GM12878 (cell line): ENCODE data around the gene ACSF2. TPM values are rescaled to one million over a fixed set of nuclear protein-coding genes. Genes with fewer than 3 reads are reported as not detected.

Experiments used
- ATF7 ChIP-seq: fragments of 450-650 bp; IDR thresholded peaks from 2 replicates; pipeline ENCODE4 v1.6.1; 2016; ENCODE audit warnings: low read depth, mild to moderate bottlenecking
- BCL11A ChIP-seq: IDR thresholded peaks from 2 replicates; pipeline ENCODE4 v1.6.1; 2011; ENCODE audit warnings: low read depth, low read length
- BHLHE40 ChIP-seq, 2 experiments: fragments of 450-650 bp in 1 of 2; IDR thresholded peaks; 2 replicates each; pipeline ENCODE4 v1.6.1; 2011 to 2017; ENCODE audit warnings: low read depth in 2 of 2, borderline replicate concordance in 1 of 2, improper control_type of control experiment in 1 of 2, low read length in 1 of 2, mild to moderate bottlenecking in 1 of 2
- BMI1 ChIP-seq: fragments of 450-650 bp; IDR thresholded peaks from 2 replicates; pipeline ENCODE4 v1.6.1; 2016; ENCODE audit warnings: mild to moderate bottlenecking, moderate library complexity, borderline replicate concordance
- GATAD2B ChIP-seq: fragments of 450-650 bp; conservative IDR thresholded peaks from 2 replicates; pipeline ENCODE4 v1.6.1; 2017; ENCODE audit warnings: low read depth, mild to moderate bottlenecking, moderate library complexity
- MEF2B ChIP-seq: fragments of 450-650 bp; IDR thresholded peaks from 2 replicates; pipeline ENCODE4 v1.6.1; 2018; ENCODE audit warnings: mild to moderate bottlenecking, moderate library complexity; ENCODE audit not compliant: partially characterized antibody, poor library complexity, severe bottlenecking
- NBN ChIP-seq: fragments of 450-650 bp; IDR thresholded peaks from 2 replicates; pipeline ENCODE4 v1.6.1; 2016
- NFIC ChIP-seq: IDR thresholded peaks from 2 replicates; pipeline ENCODE4 v1.6.1; 2012; ENCODE audit warnings: low read depth, mild to moderate bottlenecking, inconsistent platforms, low read length, moderate library complexity
- NFXL1 ChIP-seq: fragments of 450-650 bp; IDR thresholded peaks from 2 replicates; pipeline ENCODE4 v1.6.1; 2017; ENCODE audit warnings: antibody characterized with exemption, mild to moderate bottlenecking, borderline replicate concordance
- NR2C1 ChIP-seq: fragments of 450-650 bp; IDR thresholded peaks from 2 replicates; pipeline ENCODE4 v1.6.1; 2017; ENCODE audit warnings: antibody characterized with exemption, mild to moderate bottlenecking, moderate library complexity
- POU2F2 ChIP-seq: IDR thresholded peaks from 3 replicates; pipeline ENCODE4 v1.6.1; 2011; ENCODE audit warnings: low read depth, mild to moderate bottlenecking, low read length, borderline replicate concordance
- RBBP5 ChIP-seq: fragments of 200-600 bp; sonication (generic); conservative IDR thresholded peaks from 2 replicates; pipeline ENCODE4 v1.6.1; 2016
- RFX5 ChIP-seq: IDR thresholded peaks from 2 replicates; pipeline ENCODE4 v1.6.1; 2011; ENCODE audit warnings: low read depth, low read length, improper control_type of control experiment
- SIN3A ChIP-seq: IDR thresholded peaks from 2 replicates; pipeline ENCODE4 v1.6.1; 2012; ENCODE audit warnings: low read depth, low read length, improper control_type of control experiment
- TARDBP ChIP-seq: IDR thresholded peaks from 2 replicates; pipeline ENCODE4 v1.6.1; 2016; ENCODE audit warnings: borderline replicate concordance
- YY1 ChIP-seq: IDR thresholded peaks from 2 replicates; pipeline ENCODE4 v1.6.1; 2011; ENCODE audit warnings: low read depth, mild to moderate bottlenecking, low read length
- ZBED1 ChIP-seq: IDR thresholded peaks from 2 replicates; pipeline ENCODE4 v1.6.1; 2016; ENCODE audit warnings: borderline replicate concordance
- ZBTB11 ChIP-seq: fragments of 450-650 bp; formaldehyde crosslinking; IDR thresholded peaks from 2 replicates; pipeline ENCODE4 v1.5.0; 2022; ENCODE audit warnings: mild to moderate bottlenecking, missing genetic modification characterization
- ZZZ3 ChIP-seq: IDR thresholded peaks from 2 replicates; pipeline ENCODE4 v1.6.1; 2011; ENCODE audit warnings: low read depth; ENCODE audit not compliant: control insufficient read depth, insufficient read length
- polyA plus RNA-seq, 11 experiments: library from polyadenylated mRNA; depleted of rRNA in 4 of 11; unstranded in 6 of 11; stranded (reverse) in 5 of 11; fragments of >200 nt; fragmentation: Nextera tagmentation in 4 of 11; fragmentation: Illumina TruSeq in 1 of 11; extraction: Ambion mirVana in 4 of 11; extraction: Trizol in 1 of 11; gene quantifications; 1 replicate in 1 of 11; 2 replicates in 10 of 11; pipeline versions ENCODE4 v1.2.1 to v1.2.3, GENCODE V29; 2011 to 2016; ENCODE audit warnings: inconsistent platforms in 2 of 11, missing spikeins in 2 of 11, low read depth in 1 of 11
- total RNA-seq, 4 experiments: library from RNA; depleted of rRNA in 3 of 4; stranded (reverse); fragments of >200 nt in 3 of 4; fragmentation: Illumina TruSeq in 1 of 4; extraction: Trizol in 1 of 4; gene quantifications; 2 replicates each; pipeline versions ENCODE4 v1.2.1 to v1.2.3, GENCODE V29; 2013 to 2021
- TF ChIP-seq, protein P1 (sequence below): IDR thresholded peaks from 2 replicates; pipeline ENCODE4 v1.6.1; 2011; ENCODE audit warnings: borderline replicate concordance, low read depth, mild to moderate bottlenecking, moderate library complexity, mixed read lengths, low read length; ENCODE audit not compliant: insufficient read depth; ENCODE audit errors: extremely low read length
- TF ChIP-seq, protein P2 (sequence below): IDR thresholded peaks from 2 replicates; pipeline ENCODE4 v1.6.1; 2012; ENCODE audit warnings: low read depth, low read length, improper control_type of control experiment
- TF ChIP-seq, protein P3 (sequence below): fragments of 450-650 bp; formaldehyde crosslinking; IDR thresholded peaks from 2 replicates; pipeline ENCODE4 v1.4.0; 2020; ENCODE audit warnings: mild to moderate bottlenecking, moderate library complexity

The ACSF2 gene
- total and polyA plus RNA-seq, 10 of the 15 experiments (the other 5 are each of a cell fraction or from before 2014, with no cell fraction given) = 7.1 to 32.8 (median 16.8) TPM

DNA sequence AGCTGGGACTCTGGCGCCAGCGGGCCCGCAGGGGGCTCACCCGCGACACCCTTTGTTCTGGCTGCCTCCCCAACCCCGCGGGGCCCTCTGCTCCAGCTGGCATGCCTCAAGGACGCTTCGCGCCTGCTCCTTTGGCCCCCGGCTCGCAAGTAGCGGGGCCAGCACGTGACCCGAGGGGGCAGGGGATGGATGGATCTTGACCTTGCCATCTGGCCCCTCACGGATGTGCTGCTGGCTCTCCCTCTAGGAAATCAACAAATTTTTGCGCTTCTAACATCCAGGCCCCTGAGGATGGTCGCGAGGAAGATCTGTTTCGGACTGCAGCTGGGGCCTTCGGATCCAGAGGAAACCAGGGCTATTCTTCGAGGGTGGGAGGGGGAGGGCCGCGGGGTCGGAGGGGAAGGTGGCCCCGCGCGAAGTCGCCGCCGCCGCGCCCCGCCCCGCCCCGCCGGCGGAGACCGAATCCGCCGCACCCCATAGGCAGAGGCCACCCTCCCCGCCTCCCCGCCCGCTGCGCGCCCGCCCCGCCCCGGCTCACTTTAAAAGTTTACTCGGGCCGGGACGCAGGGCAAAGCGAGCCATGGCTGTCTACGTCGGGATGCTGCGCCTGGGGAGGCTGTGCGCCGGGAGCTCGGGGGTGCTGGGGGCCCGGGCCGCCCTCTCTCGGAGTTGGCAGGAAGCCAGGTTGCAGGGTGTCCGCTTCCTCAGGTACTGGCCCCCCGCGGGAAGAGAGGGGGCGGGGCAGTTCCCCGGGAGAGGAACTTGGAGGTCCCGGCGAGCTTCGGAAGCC is at the start of gene ACSF2 (continued):
- TF ChIP-seq ZZZ3 (no peak), NR2C1 (no peak), RFX5 (no peak), NFXL1 (no peak), RBBP5 (no peak), BCL11A (no peak), POU2F2 (no peak), TARDBP (no peak), GATAD2B (no peak), ZBED1 (no peak), NFIC (no peak), ATF7 (no peak), BHLHE40 (IDR thresholded peaks at IDR 0.05; ENCODE audit: borderline replicate concordance in 1 of 2, low read depth in 2 of 2, low read length in 1 of 2) (peak; percentile 76 to 91; a peak in 3 of 4 replicates), BMI1 (no peak), YY1 (no peak), MEF2B (no peak), SIN3A (no peak), ZBTB11 (no peak), NBN (no peak)
- TF ChIP-seq, protein P1, sequence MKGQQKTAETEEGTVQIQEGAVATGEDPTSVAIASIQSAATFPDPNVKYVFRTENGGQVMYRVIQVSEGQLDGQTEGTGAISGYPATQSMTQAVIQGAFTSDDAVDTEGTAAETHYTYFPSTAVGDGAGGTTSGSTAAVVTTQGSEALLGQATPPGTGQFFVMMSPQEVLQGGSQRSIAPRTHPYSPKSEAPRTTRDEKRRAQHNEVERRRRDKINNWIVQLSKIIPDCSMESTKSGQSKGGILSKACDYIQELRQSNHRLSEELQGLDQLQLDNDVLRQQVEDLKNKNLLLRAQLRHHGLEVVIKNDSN = peak; percentile 86
- TF ChIP-seq, protein P2, sequence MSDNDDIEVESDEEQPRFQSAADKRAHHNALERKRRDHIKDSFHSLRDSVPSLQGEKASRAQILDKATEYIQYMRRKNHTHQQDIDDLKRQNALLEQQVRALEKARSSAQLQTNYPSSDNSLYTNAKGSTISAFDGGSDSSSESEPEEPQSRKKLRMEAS = no peak
- TF ChIP-seq, protein P3, sequence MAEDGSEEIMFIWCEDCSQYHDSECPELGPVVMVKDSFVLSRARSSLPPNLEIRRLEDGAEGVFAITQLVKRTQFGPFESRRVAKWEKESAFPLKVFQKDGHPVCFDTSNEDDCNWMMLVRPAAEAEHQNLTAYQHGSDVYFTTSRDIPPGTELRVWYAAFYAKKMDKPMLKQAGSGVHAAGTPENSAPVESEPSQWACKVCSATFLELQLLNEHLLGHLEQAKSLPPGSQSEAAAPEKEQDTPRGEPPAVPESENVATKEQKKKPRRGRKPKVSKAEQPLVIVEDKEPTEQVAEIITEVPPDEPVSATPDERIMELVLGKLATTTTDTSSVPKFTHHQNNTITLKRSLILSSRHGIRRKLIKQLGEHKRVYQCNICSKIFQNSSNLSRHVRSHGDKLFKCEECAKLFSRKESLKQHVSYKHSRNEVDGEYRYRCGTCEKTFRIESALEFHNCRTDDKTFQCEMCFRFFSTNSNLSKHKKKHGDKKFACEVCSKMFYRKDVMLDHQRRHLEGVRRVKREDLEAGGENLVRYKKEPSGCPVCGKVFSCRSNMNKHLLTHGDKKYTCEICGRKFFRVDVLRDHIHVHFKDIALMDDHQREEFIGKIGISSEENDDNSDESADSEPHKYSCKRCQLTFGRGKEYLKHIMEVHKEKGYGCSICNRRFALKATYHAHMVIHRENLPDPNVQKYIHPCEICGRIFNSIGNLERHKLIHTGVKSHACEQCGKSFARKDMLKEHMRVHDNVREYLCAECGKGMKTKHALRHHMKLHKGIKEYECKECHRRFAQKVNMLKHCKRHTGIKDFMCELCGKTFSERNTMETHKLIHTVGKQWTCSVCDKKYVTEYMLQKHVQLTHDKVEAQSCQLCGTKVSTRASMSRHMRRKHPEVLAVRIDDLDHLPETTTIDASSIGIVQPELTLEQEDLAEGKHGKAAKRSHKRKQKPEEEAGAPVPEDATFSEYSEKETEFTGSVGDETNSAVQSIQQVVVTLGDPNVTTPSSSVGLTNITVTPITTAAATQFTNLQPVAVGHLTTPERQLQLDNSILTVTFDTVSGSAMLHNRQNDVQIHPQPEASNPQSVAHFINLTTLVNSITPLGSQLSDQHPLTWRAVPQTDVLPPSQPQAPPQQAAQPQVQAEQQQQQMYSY (CRISPR knock-in tag) = no peak
